Right ventricle myocardium inferior (tissue), 1 donor: ENCODE results near the gene SNAPC4. TPM values are rescaled to one million over a fixed set of nuclear protein-coding genes. Genes with fewer than 3 reads are reported as not detected.

Experiments used
- ATAC-seq: fragments of 200-7000 bp; cut with Tn5 transposase; one replicate; pipeline ENCODE4 v1.9.1; 2020; ENCODE audit warnings: mild to moderate bottlenecking, moderate library complexity
- DNase-seq: peaks from one replicate; pipeline ENCODE4 v3.0.0; 2021; ENCODE audit errors: missing footprints
- intact Hi-C: fragments of 100-400 bp; cut with DNase I; formaldehyde crosslinking; loops from one replicate; pipeline ENCODE4 v1.11.0; 2022
- total RNA-seq: library from RNA; stranded (reverse); fragmentation: NEBNext Ultra II Directional; extraction: Animal tissue kit (Norgen Biotek cat#: 25700); gene quantifications from one replicate; pipeline ENCODE4 v1.2.1, GENCODE V29; 2021
- donor health status: DM: no; HTN: yes; CAD: no; lungs with severe emphysema.

The SNAPC4 gene
- total RNA-seq, 1 donor from 2014 or later: 4.0 TPM

DNA sequence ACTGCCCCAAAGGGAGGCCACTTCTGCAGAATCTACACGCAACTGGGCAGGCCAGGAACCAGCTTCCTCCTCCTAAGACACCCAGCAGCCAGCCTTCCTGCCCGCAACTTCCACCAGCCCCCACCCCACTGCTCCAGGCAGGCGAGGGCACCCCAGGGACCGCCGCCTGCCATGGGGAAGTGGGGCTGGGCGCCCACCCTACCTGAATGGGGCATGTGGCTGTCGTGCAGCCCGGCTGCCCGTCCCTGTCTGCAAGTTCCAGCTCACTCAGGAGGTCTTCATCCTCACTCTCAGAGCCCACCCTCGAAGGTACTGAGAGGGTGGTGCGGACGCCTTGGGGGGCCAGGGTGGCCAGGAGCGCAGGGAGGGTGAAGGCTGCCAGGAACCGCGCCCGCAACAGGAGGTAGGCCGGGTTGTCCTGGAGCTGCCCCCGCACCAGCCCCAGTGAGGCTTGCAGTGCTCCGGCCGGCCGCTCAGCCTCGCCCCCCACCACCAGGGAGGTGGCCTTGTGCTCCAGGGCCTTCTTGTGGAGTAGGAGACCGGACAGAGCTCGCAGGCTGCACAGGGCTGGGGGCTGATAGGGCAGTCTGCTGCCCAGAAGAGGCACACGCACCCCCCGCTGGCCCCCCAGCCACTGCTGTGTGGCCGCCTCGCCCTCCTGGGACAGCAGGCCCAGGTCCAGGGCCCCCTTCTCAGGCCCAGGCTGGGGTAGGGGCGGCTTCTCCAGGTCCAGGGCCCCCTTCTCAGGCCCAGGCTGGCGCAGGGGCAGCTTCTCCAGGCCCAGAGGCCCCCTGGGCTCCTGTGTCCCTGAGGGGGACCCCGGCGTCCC, 22.4 kb downstream of the SNAPC4 start:
- no peak for DNase-seq
- intact Hi-C loops: no loop called here
- ATAC-seq: no peak

DNA sequence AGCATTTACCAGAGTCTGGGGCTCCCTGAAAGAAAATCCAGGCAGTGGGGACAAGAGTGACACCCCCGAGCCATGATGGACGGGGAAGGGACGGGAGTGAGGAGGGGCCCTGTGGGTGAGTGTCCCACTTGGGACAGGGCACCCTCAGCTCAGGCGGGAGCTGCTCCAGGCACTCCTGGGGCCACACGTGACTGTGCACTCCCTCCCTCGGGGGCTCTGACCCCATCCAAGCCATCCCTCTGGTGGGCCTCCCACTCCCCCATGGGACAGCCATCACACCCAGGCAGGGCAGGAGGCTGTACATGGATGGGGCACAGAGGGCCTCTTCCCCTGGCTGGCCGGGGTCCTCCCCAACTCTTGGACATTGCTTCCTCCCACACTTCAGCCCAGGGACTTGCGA, 23.5 kb downstream of the SNAPC4 start:
- intact Hi-C loops: no loop called here
- DNase-seq (no peak), ATAC-seq (no peak)

DNA sequence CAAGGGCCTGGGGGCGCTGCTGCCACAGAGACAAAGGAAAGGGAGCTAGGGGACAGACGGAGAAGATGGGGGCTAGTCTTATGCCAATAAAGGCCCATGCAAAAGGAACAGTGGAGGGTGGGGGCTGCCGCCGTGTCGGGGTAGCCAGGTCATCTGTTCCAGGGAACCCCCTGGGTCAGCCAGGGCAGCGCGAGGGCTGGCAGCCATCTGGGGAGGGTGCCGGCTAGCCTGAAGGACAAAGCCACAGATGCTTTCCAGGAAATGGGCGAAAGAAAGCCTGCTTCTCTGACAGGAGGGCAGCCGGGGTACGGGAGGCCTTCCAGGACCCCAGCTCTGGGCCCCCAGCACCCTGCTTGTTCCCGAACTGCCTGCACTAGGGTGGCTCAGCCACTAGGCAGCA, 24.9 kb downstream of the SNAPC4 start:
- DNase-seq (no peak), ATAC-seq (no peak)
- intact Hi-C loops: no loop called here

DNA sequence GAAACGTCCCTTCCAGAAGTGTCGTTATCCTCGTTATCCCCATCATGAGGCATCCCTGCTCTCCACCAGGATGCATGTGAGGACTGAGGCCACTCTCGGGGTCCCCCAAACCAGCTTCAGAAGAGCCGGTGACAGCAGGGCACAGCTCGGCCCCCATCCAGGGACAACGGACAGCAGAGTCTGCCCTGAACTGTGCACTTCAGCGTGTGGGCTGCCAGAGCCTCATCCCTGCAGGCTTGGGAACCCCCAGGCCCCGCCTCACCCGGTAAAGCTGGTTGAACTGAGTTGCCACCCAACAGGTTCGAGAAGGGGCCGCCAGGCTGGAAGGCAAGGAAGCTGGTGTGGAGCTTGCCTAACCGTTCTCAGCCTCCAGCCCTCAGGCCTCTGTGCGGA, 25.8 kb downstream of the SNAPC4 start:
- intact Hi-C loops: no loop called here
- DNase-seq: no peak
- no peak for ATAC-seq

DNA sequence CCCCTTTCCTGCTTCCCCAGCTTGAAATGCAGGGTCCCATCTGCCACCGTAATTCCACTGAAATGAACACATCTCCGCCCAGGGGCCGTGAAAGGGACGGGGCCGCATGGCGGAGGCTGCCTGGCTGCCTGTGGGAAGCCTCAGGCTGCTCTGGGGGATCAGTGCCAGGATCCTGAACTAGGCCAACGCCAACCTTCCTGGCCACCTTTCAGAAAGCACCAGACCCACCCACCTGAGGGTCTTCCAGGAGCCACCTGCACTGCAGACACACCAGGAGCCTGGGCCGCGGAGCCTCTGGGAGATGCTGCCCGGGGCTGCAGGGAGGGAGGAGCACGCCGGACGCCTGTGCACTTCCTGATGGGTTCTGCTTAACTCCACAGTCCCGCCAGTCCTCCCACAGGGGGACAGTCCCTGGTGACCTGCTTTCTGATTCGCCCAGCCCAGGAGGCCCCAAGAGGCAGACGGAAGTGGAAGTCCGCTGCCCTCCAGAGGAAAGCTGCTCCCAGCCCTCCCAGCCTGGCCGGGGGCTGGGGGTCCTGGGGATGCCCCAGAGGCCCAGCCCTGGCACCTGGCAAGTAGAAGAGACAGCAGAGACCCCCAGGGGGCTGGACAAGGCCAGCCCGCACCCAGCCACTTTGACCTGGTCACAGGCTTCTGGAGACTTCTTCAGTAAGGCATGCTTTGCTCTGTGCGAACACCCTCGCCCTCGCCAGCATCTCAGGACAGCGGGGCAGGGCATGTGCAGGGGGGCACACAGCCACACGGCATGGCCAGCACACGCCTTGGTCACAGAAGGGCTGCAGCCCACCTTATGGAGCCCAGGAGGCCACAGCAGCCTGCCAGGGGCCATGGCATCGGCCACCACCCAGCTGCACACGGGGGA, 26.4 kb downstream of the SNAPC4 start, which contains the start of gene CARD9:
Gene CARD9 (minus strand): TSS at position 370 of the 883 bp plus-strand sequence. CDS start 1,591 bp downstream, outside the sequence.
- ATAC-seq (peak; percentile 49), DNase-seq (peak; percentile 84)
- intact Hi-C loops: no loop called here

DNA sequence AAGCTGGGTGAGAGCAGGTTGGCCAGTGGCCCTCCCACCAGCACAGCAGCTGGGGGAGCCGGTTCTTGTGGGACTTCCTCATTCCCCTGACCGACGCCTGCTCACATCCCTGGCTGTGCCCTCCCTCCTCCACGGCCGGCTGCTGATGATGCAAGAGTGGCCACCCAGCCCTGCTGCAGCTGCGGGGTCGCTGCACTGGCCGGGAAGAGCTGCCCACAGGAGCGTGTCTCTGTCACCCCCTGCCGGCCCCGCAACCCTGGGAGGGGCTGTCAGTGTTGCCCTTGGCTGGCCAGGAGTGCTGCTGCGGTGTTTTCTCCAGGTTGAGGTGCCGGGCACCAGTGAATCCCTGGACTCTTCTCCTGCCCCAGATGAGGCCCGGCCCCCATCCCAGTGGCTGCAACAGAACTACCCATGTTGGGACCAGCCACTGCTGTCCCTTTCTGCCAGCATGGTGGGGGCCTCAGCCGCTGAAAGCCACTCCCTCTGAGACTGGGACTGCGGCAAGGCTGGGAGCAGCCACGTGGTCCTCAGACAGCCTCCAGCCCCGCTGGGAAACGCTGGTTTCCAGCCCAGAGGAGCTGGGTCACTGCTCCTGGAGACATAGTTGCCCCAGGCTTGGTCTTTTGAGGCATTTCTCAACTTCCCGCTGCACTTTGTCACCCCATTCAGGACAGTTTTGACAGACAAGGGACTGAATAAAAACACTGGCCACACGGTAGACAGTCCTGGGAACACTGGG, 27.2 kb downstream of the SNAPC4 start:
- ATAC-seq (peak; percentile 55), DNase-seq (peak; percentile 88)
- intact Hi-C loops: no loop called here

DNA sequence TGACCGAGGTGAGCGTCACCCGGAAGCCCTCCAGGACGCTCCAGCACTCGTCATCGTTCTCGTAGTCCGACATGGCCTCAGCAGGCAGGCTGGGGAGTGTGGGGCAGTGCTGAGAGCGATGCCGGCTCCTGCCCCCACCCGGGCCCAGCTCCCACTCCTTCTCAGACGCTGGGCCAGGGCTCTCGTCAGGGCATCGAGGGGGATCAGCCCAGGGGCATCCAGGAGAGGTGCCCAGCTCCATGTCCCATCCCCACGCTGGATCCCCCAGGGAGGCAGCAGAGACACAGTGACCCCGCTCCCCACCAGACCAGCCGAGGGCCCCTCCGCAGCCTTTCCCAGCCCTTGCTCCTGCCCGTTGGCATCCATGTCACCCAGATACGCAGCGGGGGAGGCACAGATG, 28.0 kb downstream of the SNAPC4 start:
- no peak for ATAC-seq
- intact Hi-C loops: no loop called here

DNA sequence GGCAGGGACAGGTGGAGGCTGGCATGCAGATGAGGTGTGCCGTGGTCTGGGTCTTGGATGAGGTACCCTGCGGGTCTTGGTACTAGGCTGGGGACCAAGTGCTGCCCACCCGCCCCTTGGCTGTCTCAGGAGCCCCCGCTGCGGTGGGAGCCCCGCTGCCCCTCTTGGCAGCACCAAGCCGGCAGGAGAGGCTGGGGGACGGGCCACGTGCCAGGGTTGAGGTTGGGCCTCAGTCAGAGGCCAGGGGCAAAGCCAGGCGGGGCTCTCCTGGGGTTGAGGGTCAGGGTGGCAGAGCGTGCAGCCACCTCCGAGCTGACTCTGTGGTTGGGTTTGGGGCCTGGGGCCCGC, 28.5 kb downstream of the SNAPC4 start:
- intact Hi-C loops: no loop called here
- DNase-seq (no peak), ATAC-seq (no peak)

More for the DNA sequence above, 28.0 kb downstream of the SNAPC4 start:
- DNase-seq: no peak

DNA sequence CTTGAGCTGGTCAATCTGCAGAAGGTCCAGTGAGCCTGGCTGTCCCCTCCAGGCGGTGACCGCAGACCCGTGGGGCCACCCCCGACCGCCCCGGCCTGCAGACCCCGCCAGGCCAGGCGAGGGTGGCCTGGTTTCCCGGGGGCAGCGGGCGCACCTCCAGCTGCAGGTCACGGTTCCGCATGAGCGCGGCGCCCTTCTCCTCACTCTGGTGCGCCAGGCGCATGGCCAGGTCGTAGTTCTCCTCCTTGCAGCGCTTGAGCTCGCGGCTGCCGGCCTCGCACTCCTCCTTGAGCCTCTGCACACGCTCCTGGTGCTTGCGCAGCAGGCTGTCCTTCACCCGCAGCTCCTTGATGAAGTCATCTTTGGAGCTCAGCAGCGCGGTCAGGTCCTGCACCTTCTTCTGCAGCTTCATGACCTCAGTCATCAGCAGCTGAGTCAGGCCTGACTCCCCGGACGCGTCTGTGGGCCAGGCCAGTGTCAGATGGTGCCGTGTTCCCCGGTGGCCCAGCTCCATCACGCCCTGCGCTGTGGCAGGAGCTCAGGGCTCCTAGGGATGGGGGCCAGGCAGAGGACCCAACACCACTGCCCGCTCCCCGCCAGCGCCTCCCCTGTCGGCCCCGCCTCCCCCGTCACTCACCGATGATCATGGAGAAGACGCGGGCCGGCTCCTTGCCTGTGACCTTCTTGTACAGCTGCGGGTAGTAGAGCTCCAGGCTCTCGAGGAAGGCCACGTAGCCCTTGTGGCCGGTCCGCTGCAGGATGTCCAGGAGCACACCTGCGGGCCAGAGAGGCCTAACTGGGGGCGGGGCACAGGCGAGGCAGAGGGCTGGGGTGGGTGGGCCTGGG, 29.1 kb downstream of the SNAPC4 start:
- ATAC-seq (no peak), DNase-seq (no peak)
- intact Hi-C loops: no loop called here

DNA sequence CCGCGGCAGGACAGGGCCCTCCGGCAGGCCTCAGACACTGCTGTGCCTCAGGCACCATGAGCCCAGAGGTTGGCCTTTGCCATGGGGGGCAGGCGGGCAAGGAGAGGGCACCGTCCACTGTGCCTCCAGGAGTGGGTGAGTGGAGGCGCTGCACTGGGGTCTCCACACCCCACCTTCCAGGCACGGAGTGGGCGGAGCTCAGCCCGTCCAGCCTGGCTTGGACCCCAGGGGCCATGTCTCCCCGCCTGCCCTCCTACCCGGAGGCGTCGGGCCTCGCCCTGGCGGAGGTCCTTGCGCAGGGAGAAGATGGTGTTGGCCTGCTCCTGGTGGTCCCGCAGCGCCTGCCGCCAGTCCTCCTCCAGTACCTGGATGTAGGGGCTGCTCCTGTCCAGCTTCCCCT, 29.9 kb downstream of the SNAPC4 start:
- intact Hi-C loops: no loop called here
- DNase-seq (no peak), ATAC-seq (no peak)

DNA sequence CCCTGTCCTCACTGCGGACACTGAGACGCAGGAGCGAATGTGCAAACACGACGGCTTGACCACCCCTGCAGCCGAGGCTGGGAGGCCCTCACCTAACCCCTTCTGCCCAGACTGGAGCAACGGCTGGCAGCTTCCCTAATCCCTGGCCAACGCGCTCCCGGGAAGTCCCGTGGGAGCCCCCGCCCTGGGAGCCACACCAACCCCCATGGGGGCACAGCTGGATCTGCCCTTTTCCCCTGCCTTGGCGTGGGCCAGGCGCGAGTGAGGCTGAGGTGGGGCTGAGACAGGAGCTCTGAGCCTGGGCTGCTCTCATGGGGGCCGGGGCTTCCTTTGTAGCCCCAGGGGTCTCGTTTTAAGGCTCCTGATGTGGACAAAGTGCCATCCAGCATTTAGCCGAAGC, 31.8 kb downstream of the SNAPC4 start:
- no peak for ATAC-seq
- DNase-seq: no peak
- intact Hi-C loops: no loop called here

DNA sequence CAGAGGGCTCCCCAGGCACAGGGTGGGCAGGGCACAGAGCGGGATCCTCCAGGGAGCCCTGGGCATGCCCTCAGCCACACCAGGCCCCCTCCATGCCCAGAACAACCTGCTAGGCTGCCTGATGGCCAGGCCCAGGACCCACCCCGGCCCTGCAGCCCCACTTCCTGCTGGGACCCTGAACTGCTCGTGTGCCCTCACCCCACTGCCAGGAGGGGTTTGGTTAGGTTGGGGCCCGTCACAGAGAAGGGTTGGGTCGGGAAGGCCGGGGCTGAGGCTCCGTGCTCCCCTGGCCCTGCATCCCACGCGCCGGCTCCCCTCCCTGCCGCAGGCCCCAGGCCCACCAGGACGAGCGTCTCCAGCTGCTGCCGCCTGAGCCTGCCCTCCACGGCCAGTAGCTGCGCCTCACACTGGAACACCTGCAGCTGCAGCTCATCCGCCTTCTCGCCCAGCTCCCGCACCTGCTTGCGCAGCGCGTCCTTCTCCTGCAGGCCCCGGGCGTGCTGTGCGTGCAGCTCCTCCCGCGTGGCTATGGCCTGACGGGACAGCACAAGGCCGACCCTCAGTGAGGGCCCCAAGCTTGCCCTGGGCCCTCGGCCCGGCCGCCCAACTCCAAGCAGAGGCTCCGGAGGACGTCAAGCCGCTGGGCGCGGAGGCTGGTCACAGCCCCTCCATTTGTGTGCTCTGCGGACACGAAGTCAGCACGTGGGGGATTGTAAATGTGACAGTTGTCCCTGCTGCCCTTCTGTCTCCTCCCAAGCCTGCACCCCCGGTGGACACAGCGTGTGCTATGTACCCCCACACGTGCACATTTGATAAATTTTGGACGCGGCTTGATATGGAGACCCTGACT, 32.4 kb downstream of the SNAPC4 start:
- no peak for DNase-seq
- no peak for ATAC-seq
- intact Hi-C loops: no loop called here

DNA sequence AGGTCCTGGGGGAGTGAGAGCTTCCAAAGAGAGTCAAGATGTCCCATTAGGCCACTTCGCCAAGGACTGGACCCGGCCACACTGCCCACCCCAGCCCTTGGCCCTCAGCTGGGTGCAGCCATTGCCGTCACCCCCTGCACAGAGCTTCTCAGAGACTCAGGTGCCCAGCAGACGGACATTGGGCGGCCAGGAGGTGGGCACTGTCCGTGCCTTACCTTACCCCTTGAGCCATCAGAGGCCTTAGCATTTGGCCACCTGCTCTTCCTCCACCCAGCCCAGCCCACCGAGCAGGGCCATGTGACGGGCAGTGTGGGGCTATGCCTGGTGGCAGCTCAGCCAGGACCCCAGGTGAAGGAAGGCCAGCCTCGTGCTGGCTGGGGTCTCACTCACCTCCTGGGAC, 33.1 kb downstream of the SNAPC4 start:
- DNase-seq (no peak), ATAC-seq (no peak)
- intact Hi-C loops: no loop called here

DNA sequence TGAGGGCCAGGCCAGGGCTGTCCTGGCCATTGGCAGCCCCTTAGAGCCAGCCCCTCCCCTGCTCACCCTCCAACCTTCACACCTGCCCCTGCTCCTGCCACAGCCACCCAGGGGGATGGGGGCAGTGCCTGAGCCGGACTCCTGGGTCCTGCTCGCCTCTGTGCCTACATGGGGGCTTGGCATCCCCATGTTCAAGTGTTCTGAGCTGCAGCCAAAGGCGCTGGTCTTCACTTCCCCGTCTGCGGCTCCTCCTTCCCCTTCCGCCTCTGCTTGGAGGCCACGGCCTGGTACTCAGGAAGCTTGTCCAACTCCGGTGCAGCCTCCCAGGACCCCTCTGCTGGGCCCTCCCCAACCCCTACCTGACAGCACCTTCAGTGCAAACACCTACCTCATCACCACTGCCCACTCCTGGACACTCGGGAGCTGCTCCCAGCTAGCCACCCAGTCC, 34.2 kb downstream of the SNAPC4 start:
- ATAC-seq (no peak), DNase-seq (no peak)
- intact Hi-C loops: loop anchor here (2.0 kb wide), 1 partner anchor 53 kb away; no protein-coding TSS in a partner anchor

DNA sequence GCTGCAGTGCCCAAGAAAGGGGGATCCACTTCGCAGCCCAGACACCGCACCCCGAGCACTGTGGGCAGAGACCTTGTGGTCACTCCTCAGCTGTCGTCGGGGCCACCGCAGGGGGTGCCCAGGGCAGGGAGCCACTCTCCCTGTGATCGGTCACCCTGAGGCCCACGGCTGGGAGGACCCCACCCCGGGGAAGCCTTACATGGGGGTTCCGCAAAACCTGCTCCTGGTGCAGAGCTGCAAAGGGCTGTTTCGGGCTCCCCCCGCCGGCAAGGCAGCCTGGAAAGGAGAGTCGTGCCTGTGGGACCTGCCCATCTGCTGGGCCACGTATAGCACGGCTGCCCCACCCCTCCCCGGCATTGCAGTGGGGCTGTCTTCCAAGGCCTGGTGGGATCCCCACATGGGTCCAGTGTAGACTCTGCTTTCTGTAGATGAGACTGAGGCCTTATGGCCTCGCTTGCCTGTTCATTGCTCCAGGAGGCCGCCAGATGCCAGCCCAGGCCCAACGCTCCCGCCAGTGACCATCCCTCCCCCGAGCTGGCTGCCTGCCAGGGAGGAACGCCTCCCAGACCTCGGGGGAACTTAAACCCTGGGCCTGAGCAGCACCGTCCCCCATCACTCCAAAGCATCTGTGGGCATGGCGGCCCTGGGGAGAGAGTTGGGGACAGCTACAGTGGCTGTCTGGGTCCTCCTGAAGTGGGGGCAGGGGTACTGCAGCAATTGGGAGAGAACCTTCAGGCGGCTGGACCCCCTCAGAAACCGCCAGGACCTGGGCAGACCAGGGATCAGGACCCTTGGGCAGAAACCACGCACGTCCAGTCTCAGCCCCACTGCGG, 34.8 kb downstream of the SNAPC4 start:
- intact Hi-C loops: loop anchor here (2.0 kb wide), 1 partner anchor 52 kb away; no protein-coding TSS in a partner anchor
- DNase-seq (no peak), ATAC-seq (no peak)

DNA sequence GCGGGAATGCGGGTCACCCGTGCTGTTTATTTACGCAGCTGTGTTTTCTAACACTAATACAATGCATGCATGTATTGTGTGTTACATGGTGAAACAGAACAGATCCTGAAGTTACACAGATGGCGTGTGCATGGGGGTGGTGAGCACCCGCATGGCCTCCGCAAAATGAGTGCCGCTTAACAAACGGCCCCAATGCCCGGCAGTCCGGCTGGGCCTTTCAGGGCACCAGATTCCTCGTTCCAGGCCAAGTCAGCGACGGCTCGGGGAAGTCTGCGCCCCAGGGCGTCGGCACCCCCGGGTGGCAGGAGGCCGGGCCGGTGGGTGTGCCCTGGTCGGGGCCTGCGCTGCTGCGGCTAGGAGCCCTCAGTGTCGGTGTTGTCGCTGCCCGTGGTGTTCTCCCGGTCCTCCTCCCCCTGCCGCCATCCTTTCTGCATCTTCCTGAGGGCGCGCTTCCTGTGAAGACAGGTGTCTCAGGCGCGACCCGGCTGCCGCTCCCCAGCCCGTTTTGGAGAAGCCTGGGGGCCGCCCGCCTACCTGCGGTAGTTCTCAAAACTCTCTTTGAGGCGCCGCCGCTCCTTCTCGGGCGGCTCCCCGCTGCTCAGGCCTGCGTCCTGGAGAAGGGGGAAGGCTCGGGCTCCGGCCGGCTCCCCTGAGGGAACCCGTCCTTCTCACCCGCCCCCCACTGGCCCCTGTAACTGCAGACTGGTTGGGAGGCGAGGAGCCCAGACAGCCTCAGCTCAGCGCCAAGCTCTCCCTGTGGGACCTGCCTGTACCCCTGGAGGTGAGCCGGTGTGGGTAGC, 35.8 kb downstream of the SNAPC4 start:
- intact Hi-C loops: loop anchor here (1.0 to 2.0 kb wide), 4 partner anchors 21 to 119 kb away; partner anchors contain the start of gene SEC16A

More for the DNA sequence above, 35.8 kb downstream of the SNAPC4 start:
- DNase-seq (no peak), ATAC-seq (no peak)
